GM18951 (cell line): ENCODE data around the gene ICA1L.
"Not testable (repeated sequence)": the region's sequence is repeated elsewhere in the genome, so short reads cannot be mapped to it uniquely, and the experiment has no call there.

Experiments
- POLR2A ChIP-seq: IDR thresholded peaks from 4 replicates; pipeline ENCODE4 v1.6.1; 2011; ENCODE audit warnings: mild to moderate bottlenecking; ENCODE audit not compliant: insufficient read length, insufficient read depth; ENCODE audit errors: extremely low read depth
- in situ Hi-C: fragments of 300-500 bp; cut with MboI; formaldehyde crosslinking; loops from one replicate; pipeline ENCODE4 v1.12.0; 2022; ENCODE audit warnings: low sequenced_read_pairs, mixed read lengths, inconsistent platforms; ENCODE audit not compliant: unreplicated experiment

Gene ICA1L

DNA sequence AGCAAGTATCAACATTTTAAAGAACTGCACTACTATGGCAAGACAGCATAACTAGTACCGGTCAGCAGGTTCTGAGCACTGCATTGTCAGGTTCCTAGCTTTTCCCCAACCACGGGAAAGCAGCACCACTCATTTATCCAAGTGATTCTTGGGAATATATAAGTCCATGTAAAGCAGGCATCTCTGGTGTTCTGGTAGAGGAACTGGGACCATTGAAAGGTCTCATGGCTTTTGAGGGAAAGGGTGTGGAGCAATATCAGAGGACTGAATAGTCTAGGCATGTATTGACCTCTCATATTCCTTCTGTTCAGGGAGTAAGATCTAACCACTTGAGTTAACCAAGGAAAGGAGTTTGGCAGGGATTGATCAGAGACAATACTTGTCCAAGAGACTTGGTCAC is 6.1 kb upstream of the ICA1L start:
- TF ChIP-seq POLR2A, result no peak
- in situ Hi-C loops, result no loop called here

DNA sequence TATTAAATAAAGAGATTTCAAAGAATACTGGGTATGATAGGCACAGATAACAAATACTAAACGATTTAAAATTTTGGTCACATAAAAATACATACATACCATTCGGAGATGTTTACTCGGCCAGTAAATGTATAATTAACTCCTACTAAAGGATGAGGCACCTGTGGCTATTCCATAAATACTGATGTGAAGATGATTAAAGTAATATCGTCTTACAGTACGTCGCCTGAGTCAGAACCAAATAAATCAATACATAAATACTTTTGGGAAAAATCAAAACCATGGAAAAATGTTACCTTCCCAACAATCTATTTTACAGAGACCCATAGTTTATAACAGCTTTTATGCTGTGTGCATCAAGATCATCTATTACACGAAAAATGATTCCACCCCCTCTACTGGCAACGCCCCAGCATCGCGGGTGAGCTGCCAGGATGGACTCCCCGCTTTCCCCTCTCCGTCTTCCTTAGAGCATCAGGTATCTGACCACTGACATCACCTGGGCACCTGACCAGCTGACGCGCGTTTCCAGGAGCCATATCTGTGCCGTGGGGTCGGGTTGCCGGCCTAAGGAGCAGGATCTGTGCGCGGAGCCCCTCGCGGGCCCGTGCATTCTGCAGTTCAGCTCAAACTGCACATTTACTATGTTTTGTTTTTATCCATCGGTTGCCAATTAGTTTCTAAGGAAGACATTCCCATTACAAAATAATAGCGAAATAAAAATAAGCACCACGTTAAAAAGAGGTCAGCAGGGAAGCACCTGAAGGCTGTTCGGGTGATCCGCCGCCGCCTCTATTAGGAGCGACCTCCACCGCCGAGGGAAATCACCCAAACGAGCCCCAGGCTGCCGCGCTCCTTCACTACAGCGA is 901 bp downstream of the ICA1L start:
- no peak for TF ChIP-seq POLR2A
- in situ Hi-C loops, result loop anchor here (25.0 kb wide), 1 partner anchor 283 kb away; no protein-coding TSS in a partner anchor

GRCh38 chr2:202861987-202862386 is 9.6 kb downstream of the ICA1L start:
- in situ Hi-C loops, result loop anchor here (25.0 kb wide), 1 partner anchor 275 kb away; no protein-coding TSS in a partner anchor
- no peak for TF ChIP-seq POLR2A

DNA sequence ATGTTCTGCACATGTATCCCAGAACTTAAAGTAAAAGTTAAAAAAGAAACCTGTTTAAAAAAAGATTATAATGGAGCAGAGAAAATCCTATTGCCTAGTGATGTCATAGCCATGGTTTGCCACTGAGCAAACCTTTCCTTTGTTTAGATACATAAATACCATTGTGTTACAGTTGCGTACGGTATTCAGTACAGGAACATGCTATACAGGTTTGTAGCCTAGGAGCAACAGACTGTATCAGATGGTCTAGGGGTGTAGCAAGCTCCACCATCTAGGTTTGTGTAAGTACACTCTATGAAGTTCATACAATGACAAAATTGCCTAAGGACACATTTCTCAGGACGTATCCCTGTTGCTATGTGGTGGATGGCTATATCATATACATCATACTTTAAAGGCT is 13.0 kb downstream of the ICA1L start:
- in situ Hi-C loops, result loop anchor here (25.0 kb wide), 1 partner anchor 271 kb away; no protein-coding TSS in a partner anchor
- TF ChIP-seq POLR2A, result no peak

DNA sequence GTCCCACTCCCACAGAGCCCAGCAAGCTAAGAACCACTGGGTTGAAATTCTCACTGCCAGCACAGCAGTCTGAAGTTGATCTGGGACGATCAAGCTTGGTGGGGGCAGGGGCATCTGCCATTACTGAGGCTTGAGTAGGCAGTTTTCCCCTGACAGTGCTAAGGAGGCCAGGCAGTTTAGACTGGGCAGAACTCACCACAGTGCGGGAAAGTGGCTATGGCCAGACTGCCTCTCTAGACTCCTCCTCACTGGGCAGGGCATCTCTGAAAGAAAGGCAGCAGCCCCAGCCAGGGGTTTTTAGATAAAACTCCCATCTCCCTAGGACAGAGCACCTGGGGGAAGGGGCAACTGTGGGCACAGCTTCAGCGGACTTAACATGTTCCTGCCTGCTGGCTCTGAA is 22.2 kb downstream of the ICA1L start:
- in situ Hi-C loops, result not testable (repeated sequence)

- in situ Hi-C loops, result no loop called here
- TF ChIP-seq POLR2A, result no peak
Measured at GRCh38 chr2:202848813-202849212, 22.8 kb downstream of the ICA1L start.

GRCh38 chr2:202847693-202848524 is 23.7 kb downstream of the ICA1L start:
- in situ Hi-C loops, result no loop called here
- no peak for TF ChIP-seq POLR2A

DNA sequence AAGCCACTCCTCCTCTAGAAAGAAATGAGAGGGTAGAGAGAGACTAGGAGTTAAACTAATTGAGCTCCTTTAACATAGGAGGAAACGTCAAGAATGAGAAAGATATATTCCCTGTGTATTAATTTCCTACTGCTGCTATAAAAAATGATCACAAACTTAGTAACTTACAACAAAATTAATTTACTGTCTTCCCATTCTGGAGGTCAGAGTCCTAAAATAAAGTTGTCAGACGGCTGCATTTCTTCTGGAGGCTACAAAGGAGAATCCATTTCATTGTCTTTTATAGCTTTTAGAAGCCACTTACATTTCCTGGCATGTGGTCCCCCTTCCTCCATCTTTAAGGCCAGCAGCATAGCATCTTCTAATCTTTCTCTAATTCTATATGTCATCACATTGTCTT is 26.9 kb downstream of the ICA1L start:
- no peak for TF ChIP-seq POLR2A
- in situ Hi-C loops, result no loop called here

DNA sequence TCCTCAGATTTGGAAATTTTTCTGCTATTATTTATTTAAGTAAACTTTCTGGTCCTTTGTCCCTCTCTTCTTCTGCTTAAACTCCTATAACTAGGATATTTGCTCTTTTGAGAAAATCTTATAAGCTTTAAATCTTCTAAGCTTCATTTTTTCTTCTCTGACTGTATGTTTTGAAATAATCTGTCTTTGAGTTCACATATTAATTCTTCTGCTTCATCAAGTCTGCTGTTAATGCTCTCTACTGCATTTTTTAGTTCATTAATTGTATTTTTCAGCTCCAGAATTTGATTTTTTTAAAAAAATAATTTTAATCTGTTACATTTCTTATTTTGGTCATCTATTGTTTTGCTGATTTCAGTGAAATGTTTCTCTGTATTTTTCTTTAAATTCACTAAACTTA is 28.9 kb downstream of the ICA1L start:
- in situ Hi-C loops, result no loop called here
- no peak for TF ChIP-seq POLR2A

GRCh38 chr2:202841090-202841867 is 30.3 kb downstream of the ICA1L start:
- in situ Hi-C loops, result no loop called here
- TF ChIP-seq POLR2A, result no peak

DNA sequence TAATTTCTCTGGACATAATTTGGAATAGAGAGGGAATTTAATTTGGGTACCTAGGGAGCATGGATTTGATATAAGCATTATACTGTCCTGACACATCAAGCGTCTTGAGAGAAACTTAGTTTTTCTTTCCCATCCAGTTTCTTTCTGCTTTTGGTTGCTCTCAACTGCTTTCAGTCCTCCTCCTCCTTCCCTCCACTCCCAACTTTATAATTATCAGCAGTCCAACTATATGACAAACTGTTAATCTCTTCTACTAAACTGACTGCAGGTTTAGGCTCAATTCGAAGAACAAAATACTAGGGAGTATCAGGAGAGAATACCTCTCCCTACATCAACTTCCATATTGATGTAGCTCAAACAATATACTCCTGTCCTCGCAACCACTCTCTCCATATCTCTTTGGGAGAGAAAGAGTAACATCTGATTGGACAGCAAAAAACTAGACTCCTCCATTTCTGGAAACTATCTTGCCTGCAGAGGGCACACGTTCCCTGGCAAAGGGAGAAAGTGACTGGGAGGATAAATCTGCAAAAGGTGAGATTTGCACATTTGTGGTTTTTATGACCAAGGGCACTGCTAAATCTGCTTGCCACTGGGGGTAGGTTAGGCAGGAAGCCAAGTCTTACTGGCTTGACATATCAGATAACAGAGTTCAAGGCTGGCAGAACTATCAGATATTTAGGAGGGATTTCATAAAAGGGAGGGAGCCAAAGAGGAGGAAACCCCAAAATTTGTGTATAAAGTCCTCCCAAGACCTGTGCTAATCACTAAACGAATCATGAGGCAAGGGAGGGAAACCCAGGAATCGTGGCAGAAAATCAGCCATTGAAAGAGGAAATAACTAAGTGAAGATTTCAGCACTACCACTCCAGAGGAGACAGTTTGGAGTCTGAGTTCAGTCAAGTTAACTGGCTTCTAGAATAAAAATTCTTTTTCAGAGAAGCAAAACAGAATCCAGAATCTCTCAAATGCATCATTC is 40.0 kb downstream of the ICA1L start:
- in situ Hi-C loops, result no loop called here
- TF ChIP-seq POLR2A, result no peak

- in situ Hi-C loops, result no loop called here
- no peak for TF ChIP-seq POLR2A
Measured at GRCh38 chr2:202824901-202825300, 46.7 kb downstream of the ICA1L start.
